ENCODE measurements around the gene KCNMA1.

The KCNMA1 gene

GRCh38 chr10:77023396-77023795 is 614.2 kb downstream of the KCNMA1 start:
- no peak for DNase-seq

- no peak for DNase-seq
Observed at GRCh38 chr10:77022671-77023070, 614.9 kb downstream of the KCNMA1 start.

GRCh38 chr10:77021966-77022490 is 615.6 kb downstream of the KCNMA1 start:
- DNase-seq: no peak

GRCh38 chr10:77020426-77021040 is 617.1 kb downstream of the KCNMA1 start:
- no peak for DNase-seq

GRCh38 chr10:77016855-77017254 is 620.8 kb downstream of the KCNMA1 start:
- DNase-seq: no peak

GRCh38 chr10:77016278-77016815 is 621.3 kb downstream of the KCNMA1 start:
- no peak for DNase-seq

- DNase-seq: no peak
Observed at GRCh38 chr10:77015360-77015759, 622.2 kb downstream of the KCNMA1 start.

- no peak for DNase-seq
Observed at GRCh38 chr10:77012812-77013500, 624.7 kb downstream of the KCNMA1 start.

- no peak for DNase-seq
Observed at GRCh38 chr10:77011874-77012811, 625.5 kb downstream of the KCNMA1 start.

- no peak for DNase-seq
Observed at GRCh38 chr10:77010430-77010829, 627.2 kb downstream of the KCNMA1 start.

- DNase-seq: no peak
Observed at GRCh38 chr10:77007834-77008233, 629.8 kb downstream of the KCNMA1 start.

- no peak for DNase-seq
Observed at GRCh38 chr10:77006836-77007511, 630.6 kb downstream of the KCNMA1 start.

- DNase-seq: peak in 1 of 2 experiments; percentile 53
Observed at GRCh38 chr10:77005871-77006270, 631.7 kb downstream of the KCNMA1 start.

GRCh38 chr10:77004917-77005564 is 632.6 kb downstream of the KCNMA1 start:
- DNase-seq: peak; percentile 10 to 50

- no peak for DNase-seq
Observed at GRCh38 chr10:77002872-77003271, 634.7 kb downstream of the KCNMA1 start.

GRCh38 chr10:77001206-77001605 is 636.4 kb downstream of the KCNMA1 start:
- DNase-seq: no peak

GRCh38 chr10:76998451-76998850 is 639.2 kb downstream of the KCNMA1 start:
- no peak for DNase-seq

GRCh38 chr10:76997631-76998030 is 640.0 kb downstream of the KCNMA1 start:
- DNase-seq: peak in 1 of 2 experiments; percentile 32

- DNase-seq: no peak
Observed at GRCh38 chr10:76995023-76995422, 642.6 kb downstream of the KCNMA1 start.

GRCh38 chr10:76993213-76993612 is 644.4 kb downstream of the KCNMA1 start:
- no peak for DNase-seq

GRCh38 chr10:76992467-76992866 is 645.1 kb downstream of the KCNMA1 start:
- DNase-seq: no peak

GRCh38 chr10:76991621-76992020 is 646.0 kb downstream of the KCNMA1 start:
- DNase-seq: no peak
